ENCODE results near the gene PEAK3. TPM values are rescaled to one million over a fixed set of nuclear protein-coding genes. Genes with fewer than 3 reads are reported as not detected.

Gene PEAK3
- total RNA-seq, 1 donor from 2014 or later: 0.51 TPM

- H3K27ac Mint-ChIP-seq (ENCODE audit: unreplicated experiment): no peak overlapping the region
- no peaks in the 10 kb centered on the region for H3K27me3 Mint-ChIP-seq (ENCODE audit: unreplicated experiment)
- H3K9me3 Mint-ChIP-seq (ENCODE audit: unreplicated experiment): no peaks in the 10 kb centered on the region
- TF ChIP-seq CTCF (IDR thresholded peaks at IDR 0.05): no peak
- no peak for DNase-seq (ENCODE audit: extremely low spot score, unreplicated experiment)
- H3K4me3 Mint-ChIP-seq (ENCODE audit: unreplicated experiment): no peak overlapping the region
- peaks cover 10% of the 10 kb centered on the region for H3K36me3 Mint-ChIP-seq (ENCODE audit: unreplicated experiment)
- H3K4me1 Mint-ChIP-seq (ENCODE audit: unreplicated experiment): peaks cover 6% of the 10 kb centered on the region
Observed at GRCh38 chr19:2247433-2248101, 34.4 kb downstream of the PEAK3 start.

- no peaks in the 10 kb centered on the region for H3K9me3 Mint-ChIP-seq (ENCODE audit: unreplicated experiment)
- H3K36me3 Mint-ChIP-seq (ENCODE audit: unreplicated experiment): peaks cover 10% of the 10 kb centered on the region
- peaks cover 9% of the 10 kb centered on the region for H3K4me1 Mint-ChIP-seq (ENCODE audit: unreplicated experiment)
- no peak overlapping the region for H3K27ac Mint-ChIP-seq (ENCODE audit: unreplicated experiment)
- DNase-seq (ENCODE audit: extremely low spot score, unreplicated experiment): no peak
- no peak overlapping the region for H3K4me3 Mint-ChIP-seq (ENCODE audit: unreplicated experiment)
- no peak for TF ChIP-seq CTCF (IDR thresholded peaks at IDR 0.05)
- no peaks in the 10 kb centered on the region for H3K27me3 Mint-ChIP-seq (ENCODE audit: unreplicated experiment)
Observed at GRCh38 chr19:2246801-2247361, 35.1 kb downstream of the PEAK3 start.

GRCh38 chr19:2246014-2246620, 35.9 kb downstream of the PEAK3 start:
- no peak overlapping the region for H3K4me3 Mint-ChIP-seq (ENCODE audit: unreplicated experiment)
- no peak for DNase-seq (ENCODE audit: extremely low spot score, unreplicated experiment)
- peaks cover 10% of the 10 kb centered on the region for H3K36me3 Mint-ChIP-seq (ENCODE audit: unreplicated experiment)
- peaks cover 16% of the 10 kb centered on the region for H3K4me1 Mint-ChIP-seq (ENCODE audit: unreplicated experiment)
- no peak overlapping the region for H3K27ac Mint-ChIP-seq (ENCODE audit: unreplicated experiment)
- H3K9me3 Mint-ChIP-seq (ENCODE audit: unreplicated experiment): no peaks in the 10 kb centered on the region
- H3K27me3 Mint-ChIP-seq (ENCODE audit: unreplicated experiment): no peaks in the 10 kb centered on the region
- TF ChIP-seq CTCF (IDR thresholded peaks at IDR 0.05): no peak

- Mint-ChIP-seq H3K36me3 (ENCODE audit: unreplicated experiment) (peaks cover 10% of the 10 kb centered on the region), H3K4me3 (ENCODE audit: unreplicated experiment) (no peak overlapping the region), H3K27me3 (ENCODE audit: unreplicated experiment) (no peaks in the 10 kb centered on the region), H3K4me1 (ENCODE audit: unreplicated experiment) (peaks cover 25% of the 10 kb centered on the region), H3K9me3 (ENCODE audit: unreplicated experiment) (no peaks in the 10 kb centered on the region), H3K27ac (ENCODE audit: unreplicated experiment) (no peak overlapping the region)
- no peak for DNase-seq (ENCODE audit: extremely low spot score, unreplicated experiment)
- TF ChIP-seq CTCF (IDR thresholded peaks at IDR 0.05): no peak
Observed at GRCh38 chr19:2245273-2245672, 36.7 kb downstream of the PEAK3 start.

- Mint-ChIP-seq H3K4me1 (ENCODE audit: unreplicated experiment) (peaks cover 31% of the 10 kb centered on the region), H3K27me3 (ENCODE audit: unreplicated experiment) (no peaks in the 10 kb centered on the region), H3K4me3 (ENCODE audit: unreplicated experiment) (no peak overlapping the region), H3K9me3 (ENCODE audit: unreplicated experiment) (no peaks in the 10 kb centered on the region), H3K36me3 (ENCODE audit: unreplicated experiment) (peaks cover 11% of the 10 kb centered on the region), H3K27ac (ENCODE audit: unreplicated experiment) (no peak overlapping the region)
- no peak for TF ChIP-seq CTCF (IDR thresholded peaks at IDR 0.05)
- DNase-seq (ENCODE audit: extremely low spot score, unreplicated experiment): no peak
Observed at GRCh38 chr19:2244486-2244885, 37.5 kb downstream of the PEAK3 start.
